Lower leg skin (tissue), 4 donors: ENCODE results near the gene HOXB8. TPM values are rescaled to one million over a fixed set of nuclear protein-coding genes. Genes with fewer than 3 reads are reported as not detected.

Experiments
- DNase-seq, 2 donors: peaks; one replicate each; pipeline ENCODE4 v3.0.0-alpha.2; 2019; ENCODE audit warnings: low spot score in 2 of 2
- H3K4me3 ChIP-seq: fragments of 200-600 bp; sonication (generic); 2 replicates; pipeline ENCODE4 v1.5.1; 2017; ENCODE audit warnings: mild to moderate bottlenecking, low read depth; ENCODE audit not compliant: poor library complexity, severe bottlenecking
- POLR2A ChIP-seq, 2 donors: fragments of 450-650 bp; IDR thresholded peaks; one replicate each; pipeline ENCODE4 v1.6.1; 2016 to 2017; ENCODE audit warnings: antibody characterized with exemption in 2 of 2, mild to moderate bottlenecking in 1 of 2, moderate library complexity in 1 of 2
- WGBS, 2 donors: methylation state at CpG; one replicate each; pipeline ENCODE4 v1.1.5; 2018; 5-methylcytosine and 5-hydroxymethylcytosine counted together
- intact Hi-C: fragments of 100-400 bp; cut with DNase I; formaldehyde crosslinking; loops from one replicate; pipeline ENCODE4 v1.15.0; 2023; ENCODE audit warnings: low total_unique reads
- total RNA-seq, 4 donors: library from RNA; depleted of rRNA; stranded (reverse); fragments of >200 nt; gene quantifications; one replicate each; pipeline ENCODE4 v1.1.0, GENCODE V29; 2016
- TF ChIP-seq, protein P1 (sequence below), 3 donors: fragments of 450-650 bp; IDR thresholded peaks; one replicate each; pipeline ENCODE4 v1.5.1; 2016; ENCODE audit warnings: antibody characterized with exemption in 3 of 3, mild to moderate bottlenecking in 3 of 3, moderate library complexity in 2 of 3

The HOXB8 gene
- total RNA-seq, 4 donors from 2014 or later: 1.4 TPM; not detected in 3

DNA sequence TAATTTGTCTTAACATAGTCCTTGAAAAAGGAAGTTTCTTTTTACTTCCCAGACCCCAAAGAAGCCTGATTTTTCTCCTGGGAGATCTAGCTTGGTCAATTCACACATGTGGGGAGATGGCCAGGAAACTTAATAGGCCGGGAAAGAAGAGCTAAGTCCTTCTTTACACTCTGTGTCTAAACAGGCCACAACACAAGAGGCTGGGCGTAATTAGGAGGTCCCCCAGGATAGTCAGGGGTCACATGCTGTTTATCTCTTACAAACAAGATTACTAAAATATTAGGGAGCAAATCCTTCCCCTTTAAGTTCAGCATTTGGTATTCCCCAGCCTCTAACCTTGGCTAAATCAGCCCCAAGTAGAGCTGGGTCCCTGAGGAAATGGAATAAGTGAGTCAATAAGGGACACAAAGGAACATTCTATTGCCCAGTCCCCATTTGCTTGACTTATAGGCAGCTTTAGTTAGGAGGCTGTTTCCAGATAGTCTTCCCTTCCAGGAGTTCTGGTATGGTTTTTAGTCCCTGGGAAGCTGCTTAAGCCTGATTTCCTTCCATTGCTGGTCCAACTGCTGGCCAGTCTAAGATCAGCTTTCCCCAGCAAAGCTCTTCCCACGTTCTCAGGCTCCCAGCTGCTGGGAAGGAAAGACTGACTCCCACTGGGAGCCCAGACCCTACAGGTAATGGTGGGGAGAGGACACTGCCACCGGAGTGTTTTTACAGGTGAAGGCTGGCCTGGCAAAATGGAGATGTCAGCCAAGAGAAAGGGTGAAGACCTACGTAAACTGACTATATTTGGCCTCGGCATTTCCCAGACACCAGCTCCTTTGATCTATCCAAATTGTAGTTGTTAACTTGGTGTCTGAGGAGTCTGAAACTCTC, 25.1 kb upstream of the HOXB8 start:
- DNase-seq: no peak
- no peak for TF ChIP-seq POLR2A (IDR thresholded peaks at IDR 0.05)
- intact Hi-C loops: no loop called here
- WGBS, 2 donors: 67 to 74% methylated on average over 6 of the region's 6 CpGs
- H3K4me3 ChIP-seq: no peak overlapping the region

GRCh38 chr17:48639136-48639535, 24.0 kb upstream of the HOXB8 start:
- H3K4me3 ChIP-seq: no peak overlapping the region
- TF ChIP-seq, protein P1, sequence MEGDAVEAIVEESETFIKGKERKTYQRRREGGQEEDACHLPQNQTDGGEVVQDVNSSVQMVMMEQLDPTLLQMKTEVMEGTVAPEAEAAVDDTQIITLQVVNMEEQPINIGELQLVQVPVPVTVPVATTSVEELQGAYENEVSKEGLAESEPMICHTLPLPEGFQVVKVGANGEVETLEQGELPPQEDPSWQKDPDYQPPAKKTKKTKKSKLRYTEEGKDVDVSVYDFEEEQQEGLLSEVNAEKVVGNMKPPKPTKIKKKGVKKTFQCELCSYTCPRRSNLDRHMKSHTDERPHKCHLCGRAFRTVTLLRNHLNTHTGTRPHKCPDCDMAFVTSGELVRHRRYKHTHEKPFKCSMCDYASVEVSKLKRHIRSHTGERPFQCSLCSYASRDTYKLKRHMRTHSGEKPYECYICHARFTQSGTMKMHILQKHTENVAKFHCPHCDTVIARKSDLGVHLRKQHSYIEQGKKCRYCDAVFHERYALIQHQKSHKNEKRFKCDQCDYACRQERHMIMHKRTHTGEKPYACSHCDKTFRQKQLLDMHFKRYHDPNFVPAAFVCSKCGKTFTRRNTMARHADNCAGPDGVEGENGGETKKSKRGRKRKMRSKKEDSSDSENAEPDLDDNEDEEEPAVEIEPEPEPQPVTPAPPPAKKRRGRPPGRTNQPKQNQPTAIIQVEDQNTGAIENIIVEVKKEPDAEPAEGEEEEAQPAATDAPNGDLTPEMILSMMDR (IDR thresholded peaks at IDR 0.05): no peak
- TF ChIP-seq POLR2A (IDR thresholded peaks at IDR 0.05): no peak
- intact Hi-C loops: no loop called here
- DNase-seq: no peak
- WGBS, 2 donors: 52 to 56% methylated on average over 5 of the region's 5 CpGs

DNA sequence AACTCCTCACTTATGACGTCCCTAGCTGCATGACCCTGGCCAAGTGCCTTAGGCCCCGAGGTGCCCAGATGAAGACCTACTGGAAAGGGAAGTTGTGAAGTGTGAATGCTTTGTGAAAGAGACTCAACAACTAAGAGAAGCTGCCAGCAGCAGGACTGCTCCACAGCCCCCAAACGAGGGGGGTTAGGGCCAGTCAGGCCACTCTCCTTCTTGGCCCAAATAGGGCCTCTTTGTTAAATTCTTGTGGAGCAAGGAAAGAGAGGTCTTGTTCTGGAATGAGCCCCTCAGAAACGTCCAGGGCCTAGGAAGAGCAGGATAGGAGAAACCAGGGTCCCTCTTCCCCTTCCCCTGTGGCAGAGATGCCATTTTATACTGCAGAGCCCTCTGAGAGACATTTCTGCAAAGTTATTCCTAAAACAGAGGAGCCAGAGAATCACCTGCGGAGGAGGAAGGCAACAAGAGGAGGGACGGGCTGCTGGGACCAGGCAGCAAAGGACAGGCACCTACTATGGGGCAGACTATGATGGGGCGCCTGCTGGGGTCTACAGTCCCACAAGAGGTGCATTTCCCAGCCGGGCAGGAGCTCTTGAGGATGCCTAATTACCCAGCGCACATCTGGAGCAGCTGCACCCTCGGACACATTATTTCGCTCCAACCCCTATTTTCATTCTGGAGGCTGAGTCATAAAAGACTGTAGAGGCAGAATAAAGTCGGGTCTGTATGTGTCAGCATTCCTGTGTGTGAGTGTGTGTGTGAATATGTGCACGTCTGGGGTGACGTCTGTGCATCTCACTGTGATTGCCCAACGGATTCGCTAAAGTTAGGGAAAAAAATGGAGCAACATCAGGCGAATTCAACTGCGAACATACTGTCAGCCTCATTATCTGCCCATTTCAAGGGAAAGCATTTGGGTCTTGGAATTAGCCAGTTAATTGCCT, 22.5 kb upstream of the HOXB8 start:
- H3K4me3 ChIP-seq: no peak overlapping the region
- intact Hi-C loops: no loop called here
- no peak for DNase-seq
- TF ChIP-seq, protein P1 (IDR thresholded peaks at IDR 0.05): no peak
- TF ChIP-seq POLR2A (IDR thresholded peaks at IDR 0.05): no peak
- WGBS, 2 donors: 41 to 51% methylated on average over 18 of the region's 18 CpGs

GRCh38 chr17:48636177-48637018, 21.3 kb upstream of the HOXB8 start:
- DNase-seq: peak in 1 of 2 donors; percentile 92
- intact Hi-C loops: no loop called here

DNA sequence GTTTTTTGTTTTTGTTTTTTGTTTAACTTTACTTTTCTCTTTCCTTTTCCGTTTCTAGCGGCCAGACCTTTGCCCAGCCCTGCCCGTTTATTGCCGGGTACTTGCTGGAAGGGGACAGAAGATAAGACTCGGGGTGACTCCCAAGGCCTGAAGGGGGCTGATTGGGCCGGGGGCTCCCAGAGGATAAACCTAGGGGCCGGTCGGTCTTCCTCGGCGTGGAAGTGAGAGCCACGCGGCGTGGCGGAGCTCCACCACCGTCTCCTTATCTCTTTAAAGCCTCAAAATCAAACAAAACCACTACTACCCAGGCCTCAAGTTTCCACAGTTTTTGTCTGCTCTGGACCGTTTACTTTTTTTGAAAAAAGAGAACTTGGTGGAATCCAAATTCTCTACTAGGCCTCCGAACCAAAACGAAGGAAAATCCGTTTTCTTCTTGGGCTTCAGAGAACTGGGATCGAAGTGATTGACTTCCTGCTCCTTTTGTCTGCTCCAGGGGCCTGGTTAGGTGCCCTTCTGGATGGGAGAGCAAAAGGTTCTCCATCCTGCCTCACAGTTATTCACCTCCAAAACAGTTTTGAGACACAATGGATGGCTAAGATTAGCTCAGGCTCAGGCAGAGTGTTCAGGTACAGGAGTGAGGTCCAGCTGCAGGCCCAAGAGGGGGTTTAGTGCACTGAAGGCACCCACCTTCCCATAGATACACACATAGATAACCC, 19.6 kb upstream of the HOXB8 start:
- intact Hi-C loops: no loop called here
- DNase-seq: no peak
- H3K4me3 ChIP-seq: no peak overlapping the region
- WGBS, 2 donors: 56 to 62% methylated on average over 20 of the region's 20 CpGs
- TF ChIP-seq, protein P1 (IDR thresholded peaks at IDR 0.05): no peak
- no peak for TF ChIP-seq POLR2A (IDR thresholded peaks at IDR 0.05)

More at GRCh38 chr17:48636177-48637018, 21.3 kb upstream of the HOXB8 start:
- H3K4me3 ChIP-seq: no peak overlapping the region
- TF ChIP-seq POLR2A (IDR thresholded peaks at IDR 0.05): no peak
- TF ChIP-seq, protein P1 (IDR thresholded peaks at IDR 0.05): no peak
- WGBS, 2 donors: 5 to 6% methylated on average over 38 of the region's 39 CpGs
